Measurements from ENCODE around the gene EPHA8. TPM values are rescaled to one million over a fixed set of nuclear protein-coding genes. Genes with fewer than 3 reads are reported as not detected.

Gene EPHA8
- polyA plus RNA-seq, 1 experiment: not detected

- ChIA-PET POLR2A (no interaction called here), CTCF (interaction anchor here (1.2 kb wide), 1 partner anchor 270 kb away, joined by 3 read pairs; no protein-coding TSS in a partner anchor)
- H3K4me3 ChIP-seq (ENCODE audit: low read depth, low read length): no peak overlapping the region
- TF ChIP-seq, protein P1, sequence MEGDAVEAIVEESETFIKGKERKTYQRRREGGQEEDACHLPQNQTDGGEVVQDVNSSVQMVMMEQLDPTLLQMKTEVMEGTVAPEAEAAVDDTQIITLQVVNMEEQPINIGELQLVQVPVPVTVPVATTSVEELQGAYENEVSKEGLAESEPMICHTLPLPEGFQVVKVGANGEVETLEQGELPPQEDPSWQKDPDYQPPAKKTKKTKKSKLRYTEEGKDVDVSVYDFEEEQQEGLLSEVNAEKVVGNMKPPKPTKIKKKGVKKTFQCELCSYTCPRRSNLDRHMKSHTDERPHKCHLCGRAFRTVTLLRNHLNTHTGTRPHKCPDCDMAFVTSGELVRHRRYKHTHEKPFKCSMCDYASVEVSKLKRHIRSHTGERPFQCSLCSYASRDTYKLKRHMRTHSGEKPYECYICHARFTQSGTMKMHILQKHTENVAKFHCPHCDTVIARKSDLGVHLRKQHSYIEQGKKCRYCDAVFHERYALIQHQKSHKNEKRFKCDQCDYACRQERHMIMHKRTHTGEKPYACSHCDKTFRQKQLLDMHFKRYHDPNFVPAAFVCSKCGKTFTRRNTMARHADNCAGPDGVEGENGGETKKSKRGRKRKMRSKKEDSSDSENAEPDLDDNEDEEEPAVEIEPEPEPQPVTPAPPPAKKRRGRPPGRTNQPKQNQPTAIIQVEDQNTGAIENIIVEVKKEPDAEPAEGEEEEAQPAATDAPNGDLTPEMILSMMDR (IDR thresholded peaks at IDR 0.05; ENCODE audit: insufficient read depth, low read depth, low read length): no peak
- H3K27me3 ChIP-seq (ENCODE audit: control insufficient read depth, insufficient read depth, low read length): peaks cover 8% of the 10 kb centered on the region; the same call in 1 of the 2 replicates
- no peak for DNase-seq (ENCODE audit: low read depth)
- H3K36me3 ChIP-seq (ENCODE audit: control insufficient read depth, insufficient read depth, low read length): no peaks in the 10 kb centered on the region
Observed at GRCh38 chr1:22591576-22591975, 28.3 kb downstream of the EPHA8 start.

- Histone ChIP-seq H3K36me3 (ENCODE audit: control insufficient read depth, insufficient read depth, low read length) (no peaks in the 10 kb centered on the region), H3K4me3 (ENCODE audit: low read depth, low read length) (no peak overlapping the region), H3K27me3 (ENCODE audit: control insufficient read depth, insufficient read depth, low read length) (peaks cover 8% of the 10 kb centered on the region; the same call in 1 of the 2 replicates)
- POLR2A ChIA-PET: no interaction called here
- CTCF ChIA-PET: interaction anchor here (1.2 kb wide), 1 partner anchor 270 kb away, joined by 3 read pairs; no protein-coding TSS in a partner anchor
- DNase-seq (ENCODE audit: low read depth): no peak
- TF ChIP-seq, protein P1 (IDR thresholded peaks at IDR 0.05; ENCODE audit: insufficient read depth, low read depth, low read length): no peak
Observed at GRCh38 chr1:22592051-22592450, 28.8 kb downstream of the EPHA8 start.

DNA sequence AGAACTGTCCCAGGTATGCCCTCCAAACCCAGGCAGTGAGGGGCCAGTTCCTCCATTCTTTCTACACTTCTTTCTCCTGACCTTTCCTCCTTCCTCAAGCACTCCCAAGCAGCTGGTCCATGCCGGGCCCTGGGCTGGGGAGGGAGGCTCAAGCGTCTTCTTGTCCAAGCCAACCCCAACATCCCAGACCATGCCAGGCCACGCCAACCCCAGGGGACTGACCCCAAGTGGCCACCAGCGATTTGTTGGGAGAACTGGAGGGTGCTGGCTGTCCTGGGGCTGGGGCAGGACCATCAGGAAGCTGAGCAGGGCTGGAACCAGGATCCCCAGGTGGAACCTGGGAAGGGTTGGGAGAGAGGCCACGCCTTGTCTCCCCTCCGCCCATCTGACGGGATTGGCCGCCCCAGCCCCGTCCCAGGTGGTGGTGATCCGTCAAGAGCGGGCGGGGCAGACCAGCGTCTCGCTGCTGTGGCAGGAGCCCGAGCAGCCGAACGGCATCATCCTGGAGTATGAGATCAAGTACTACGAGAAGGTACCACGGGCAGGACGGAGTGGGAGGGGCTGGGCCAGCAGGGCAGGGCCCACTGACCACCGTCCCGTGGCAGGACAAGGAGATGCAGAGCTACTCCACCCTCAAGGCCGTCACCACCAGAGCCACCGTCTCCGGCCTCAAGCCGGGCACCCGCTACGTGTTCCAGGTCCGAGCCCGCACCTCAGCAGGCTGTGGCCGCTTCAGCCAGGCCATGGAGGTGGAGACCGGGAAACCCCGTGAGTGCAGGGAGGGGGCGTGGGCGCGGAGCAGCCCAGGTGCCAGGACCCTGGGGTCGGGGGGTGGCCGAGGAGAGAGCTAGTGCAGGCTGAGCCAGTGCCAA is 29.9 kb downstream of the EPHA8 start:
- H3K27me3 ChIP-seq (ENCODE audit: control insufficient read depth, insufficient read depth, low read length): peaks cover 6% of the 10 kb centered on the region; the same call in 1 of the 2 replicates
- no peak overlapping the region for H3K4me3 ChIP-seq (ENCODE audit: low read depth, low read length)
- no peak for DNase-seq (ENCODE audit: low read depth)
- CTCF ChIA-PET: interaction anchor here (1.2 kb wide), 1 partner anchor 269 kb away, joined by 3 read pairs; no protein-coding TSS in a partner anchor
- POLR2A ChIA-PET: no interaction called here
- H3K36me3 ChIP-seq (ENCODE audit: control insufficient read depth, insufficient read depth, low read length): no peaks in the 10 kb centered on the region
- TF ChIP-seq, protein P1 (IDR thresholded peaks at IDR 0.05; ENCODE audit: insufficient read depth, low read depth, low read length): no peak

DNA sequence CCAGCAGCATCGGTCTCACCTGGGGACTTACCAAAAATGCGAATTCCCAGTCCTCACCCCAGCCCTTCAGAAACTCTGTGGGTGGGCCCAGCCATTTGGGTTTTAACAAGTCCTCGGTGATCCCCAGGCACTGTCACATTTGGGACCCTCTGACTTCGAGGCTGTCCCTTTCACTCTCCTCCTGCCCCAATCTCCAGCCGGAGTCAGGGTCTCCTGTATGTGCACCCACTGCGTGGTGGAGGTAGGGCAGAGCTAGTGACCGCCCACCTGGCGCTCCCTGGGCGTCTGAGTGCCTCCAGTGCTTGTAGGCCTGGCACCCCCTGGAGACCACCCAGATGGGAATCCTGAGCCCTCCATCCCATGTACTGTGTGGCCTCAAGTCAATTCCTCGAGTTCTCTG is 31.1 kb downstream of the EPHA8 start:
- Histone ChIP-seq H3K27me3 (ENCODE audit: control insufficient read depth, insufficient read depth, low read length) (peaks cover 7% of the 10 kb centered on the region; the same call in 1 of the 2 replicates), H3K36me3 (ENCODE audit: control insufficient read depth, insufficient read depth, low read length) (no peaks in the 10 kb centered on the region), H3K4me3 (ENCODE audit: low read depth, low read length) (no peak overlapping the region)
- POLR2A ChIA-PET: no interaction called here
- CTCF ChIA-PET: no interaction called here
- DNase-seq (ENCODE audit: low read depth): no peak
- TF ChIP-seq, protein P1 (IDR thresholded peaks at IDR 0.05; ENCODE audit: insufficient read depth, low read depth, low read length): no peak

GRCh38 chr1:22595108-22595507 is 31.8 kb downstream of the EPHA8 start:
- ChIA-PET POLR2A (no interaction called here), CTCF (no interaction called here)
- Histone ChIP-seq H3K4me3 (ENCODE audit: low read depth, low read length) (no peak overlapping the region), H3K36me3 (ENCODE audit: control insufficient read depth, insufficient read depth, low read length) (no peaks in the 10 kb centered on the region), H3K27me3 (ENCODE audit: control insufficient read depth, insufficient read depth, low read length) (peaks cover 7% of the 10 kb centered on the region; the same call in 1 of the 2 replicates)
- DNase-seq (ENCODE audit: low read depth): no peak
- TF ChIP-seq, protein P1 (IDR thresholded peaks at IDR 0.05; ENCODE audit: insufficient read depth, low read depth, low read length): no peak
